ENCODE measurements around the gene OR2A12.

GRCh38 chr7:144085978-144086377 lies at the start of gene OR2A12:
- TF ChIP-seq POLR2A (IDR thresholded peaks at IDR 0.05) (no peak), CTCF (IDR thresholded peaks at IDR 0.05) (no peak)
